ELR (cell line): ENCODE measurements around the gene SPPL2B.

Experiments used
- DNase-seq: peaks from one replicate; pipeline ENCODE4 v3.0.0-alpha.2; 2015; ENCODE audit warnings: low read depth

SPPL2B gene

DNA sequence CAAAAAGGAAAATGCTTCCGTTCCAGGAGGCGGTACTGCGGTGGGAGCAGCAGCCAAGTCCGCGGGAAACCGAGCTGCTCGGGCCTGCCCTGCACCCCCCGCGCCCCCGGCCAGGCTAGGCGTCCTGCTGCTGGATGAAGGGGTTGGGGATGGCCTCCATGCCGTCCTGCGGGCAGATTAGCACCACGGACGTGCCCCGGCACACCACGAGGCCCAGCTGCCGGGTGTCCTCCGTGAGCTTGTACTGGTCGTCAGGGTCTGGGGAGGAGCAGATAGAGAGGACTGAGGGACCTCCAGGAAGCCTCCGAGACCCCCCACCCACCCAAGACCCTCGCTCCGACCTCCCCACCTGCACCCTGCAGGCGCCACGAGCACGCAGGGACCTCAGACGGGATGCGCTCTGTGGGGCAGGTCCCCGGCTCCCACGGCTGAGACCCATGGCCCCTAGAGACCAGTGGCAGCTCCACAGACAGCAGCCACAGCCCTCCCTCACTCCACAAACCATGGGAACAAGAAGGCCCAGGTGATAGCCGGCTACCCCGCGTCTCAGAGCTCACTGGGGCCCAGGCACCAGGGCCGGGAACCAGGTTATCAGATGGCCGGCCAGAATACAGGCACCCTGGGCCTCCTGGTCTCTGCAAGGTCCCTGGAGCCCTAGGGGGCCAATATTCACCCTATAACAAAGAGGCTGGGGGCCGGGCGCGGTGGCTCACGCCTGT is 6.8 kb upstream of the SPPL2B start:
- DNase-seq: no peak

DNA sequence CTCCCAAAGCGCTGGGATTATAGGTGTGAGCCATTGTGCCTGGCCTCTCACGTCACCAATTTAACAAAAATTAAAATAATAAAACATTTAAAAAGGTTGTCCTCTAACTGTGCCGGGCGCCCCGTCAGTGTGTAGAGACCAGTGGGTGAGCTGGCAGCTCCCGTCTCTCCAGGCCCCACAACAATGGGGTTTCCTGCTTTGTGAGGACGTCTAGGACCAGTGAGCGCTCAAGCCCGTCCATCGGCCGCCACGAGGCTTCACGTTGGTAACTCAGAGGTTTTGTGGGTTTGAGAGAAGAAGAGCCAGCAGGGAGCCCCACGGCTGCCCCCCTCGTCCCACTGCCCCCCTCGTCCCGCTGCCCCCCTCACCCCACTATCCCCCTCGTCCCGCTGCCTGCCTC is 4.8 kb upstream of the SPPL2B start:
- no peak for DNase-seq

DNA sequence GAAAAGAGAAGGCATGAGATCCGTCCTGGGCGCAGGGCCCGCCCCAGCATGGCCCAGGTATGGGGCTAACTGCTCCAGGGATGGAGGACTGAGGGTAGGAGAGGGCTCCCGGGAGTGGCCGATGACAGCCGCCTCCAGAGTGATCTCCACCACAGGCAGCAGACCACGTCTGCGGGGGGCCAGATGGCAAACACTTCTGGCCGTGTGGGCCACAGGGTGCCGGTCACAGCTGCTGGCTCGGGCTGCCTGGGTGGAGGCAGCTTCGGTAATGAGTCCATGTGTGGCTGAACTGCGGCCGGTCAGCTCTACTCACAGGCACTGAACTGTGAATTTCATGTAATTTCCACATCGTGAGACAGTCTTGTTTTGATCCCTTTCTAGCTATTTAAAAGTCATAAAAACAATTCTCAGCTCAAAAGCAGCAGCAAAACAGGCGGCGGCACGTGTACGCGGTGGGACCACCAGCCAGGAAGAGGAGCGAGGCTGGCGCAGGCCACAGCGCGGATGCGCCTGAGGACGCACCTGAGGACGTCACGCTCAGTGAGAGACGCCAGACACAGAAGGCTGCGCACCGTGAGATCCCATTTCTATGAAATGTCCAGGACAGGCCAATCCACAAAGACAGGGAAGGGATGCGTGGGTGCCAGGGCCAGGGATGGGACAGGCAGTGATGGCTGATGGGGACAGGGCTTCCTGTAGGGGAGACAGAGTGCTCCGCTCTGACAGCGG is 4.1 kb upstream of the SPPL2B start:
- DNase-seq: no peak

DNA sequence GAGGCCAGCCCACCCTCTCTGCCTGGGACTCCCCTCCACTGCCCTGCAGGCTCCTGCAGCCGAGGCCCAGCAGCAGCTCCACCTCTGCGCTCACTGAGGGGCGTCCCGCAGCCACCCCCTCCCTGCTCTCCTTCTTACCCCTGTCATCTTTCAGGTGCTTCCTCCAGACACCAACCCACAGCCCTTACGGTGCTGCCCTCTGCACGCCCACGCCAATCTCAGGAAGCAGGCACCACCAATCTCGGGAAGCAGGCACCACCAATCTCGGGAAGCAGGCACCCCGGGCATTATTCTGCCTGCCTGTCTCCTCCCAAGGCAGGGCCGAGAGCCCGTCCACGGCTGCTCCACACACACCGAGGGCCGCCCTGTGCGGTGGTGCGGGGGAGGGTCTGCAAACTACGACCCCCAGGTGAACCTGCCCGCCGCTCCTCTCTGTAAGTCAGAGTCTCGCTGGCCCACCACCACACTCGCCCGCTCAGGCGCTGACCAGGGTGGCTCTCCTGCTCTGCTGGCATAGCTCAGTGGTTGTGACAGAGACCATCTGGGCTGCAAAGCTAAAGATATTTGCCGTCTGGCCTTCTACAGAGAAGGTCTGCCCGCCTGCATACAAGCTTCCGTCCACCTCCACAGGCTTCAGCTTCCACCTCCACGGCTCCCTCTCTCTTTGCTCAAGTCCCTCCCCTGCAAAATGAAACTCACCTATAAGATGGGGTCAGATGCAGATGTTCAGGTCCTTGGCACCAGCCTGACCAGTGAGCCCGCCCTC is 3.0 kb upstream of the SPPL2B start:
- DNase-seq: no peak

DNA sequence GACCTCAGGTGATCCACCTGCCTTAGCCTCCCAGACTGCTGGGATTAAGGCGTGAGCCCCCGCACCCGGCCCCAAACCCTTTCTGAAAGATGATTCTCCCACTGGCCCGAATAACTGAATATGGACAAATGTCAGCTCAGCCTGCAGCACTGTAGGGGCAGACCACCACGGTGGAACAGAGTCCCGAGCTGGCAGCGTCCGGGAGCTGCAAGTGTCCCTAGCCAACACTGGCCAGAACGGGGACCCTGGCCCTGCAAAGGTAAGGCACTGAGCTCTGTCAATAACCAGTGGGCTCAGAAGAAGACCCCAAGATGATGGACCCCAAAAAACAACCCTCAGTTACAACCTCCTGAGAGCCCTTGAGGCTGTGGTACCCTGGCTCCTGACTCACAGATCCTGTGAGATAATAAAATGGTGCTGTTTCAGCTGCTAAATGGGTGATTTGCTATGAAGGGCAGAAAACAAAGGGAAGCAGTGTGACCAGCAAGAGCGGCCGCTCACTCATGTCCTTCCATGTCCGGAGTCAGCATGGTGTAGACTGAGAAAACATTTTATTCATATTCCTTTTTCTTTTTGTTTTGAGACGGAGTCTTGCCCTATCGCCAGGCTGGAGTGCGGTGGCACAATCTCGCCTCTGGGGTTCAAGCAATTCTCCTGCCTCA is 1.7 kb upstream of the SPPL2B start:
- no peak for DNase-seq

DNA sequence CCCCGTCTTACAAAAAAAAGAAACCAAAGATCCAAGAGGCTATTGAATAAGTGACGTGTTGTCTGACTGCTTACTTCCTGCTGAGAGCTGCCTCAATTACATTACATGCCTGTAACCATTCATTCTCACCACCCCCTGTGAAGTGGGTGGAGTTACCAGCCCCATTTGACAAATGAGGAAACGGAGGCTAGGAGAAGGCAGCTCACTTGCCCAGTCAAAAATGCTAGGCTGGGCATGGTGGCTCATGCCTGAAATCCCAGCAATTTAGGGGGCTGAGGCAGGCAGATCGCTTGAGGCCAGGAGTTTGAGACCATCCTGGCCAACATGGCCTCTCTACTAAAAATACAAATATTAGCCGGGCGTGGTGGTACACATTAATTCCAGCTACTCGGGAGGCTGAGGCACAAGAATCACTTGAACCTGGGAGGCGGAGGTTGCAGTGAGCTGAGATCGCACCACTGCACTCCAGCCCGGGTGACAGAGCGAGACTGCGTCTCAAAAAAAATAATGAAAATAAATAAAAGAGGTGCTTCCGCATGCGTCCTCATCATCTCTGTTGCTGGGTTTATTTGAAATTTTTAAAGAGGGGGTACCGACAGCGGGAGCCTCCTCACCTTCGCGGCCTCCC is 597 bp upstream of the SPPL2B start:
- DNase-seq: peak; percentile 88

DNA sequence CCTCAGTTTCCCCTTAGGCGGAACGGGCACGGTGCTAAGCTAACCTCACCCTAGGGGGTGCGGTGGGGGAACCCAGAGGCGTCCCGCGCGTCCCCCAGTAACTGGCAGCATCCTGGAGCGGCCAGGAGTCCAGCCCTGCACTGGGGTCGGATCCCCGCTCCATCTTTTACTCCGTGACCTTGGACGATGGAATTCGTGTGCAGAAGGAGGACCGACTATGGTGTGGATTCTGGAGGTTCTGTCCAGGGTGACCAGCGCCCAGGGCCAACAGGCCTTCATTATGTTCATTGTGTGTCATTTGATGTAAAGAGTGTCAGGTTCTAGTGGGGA is 630 bp downstream of the SPPL2B start:
- DNase-seq: peak; percentile 23

DNA sequence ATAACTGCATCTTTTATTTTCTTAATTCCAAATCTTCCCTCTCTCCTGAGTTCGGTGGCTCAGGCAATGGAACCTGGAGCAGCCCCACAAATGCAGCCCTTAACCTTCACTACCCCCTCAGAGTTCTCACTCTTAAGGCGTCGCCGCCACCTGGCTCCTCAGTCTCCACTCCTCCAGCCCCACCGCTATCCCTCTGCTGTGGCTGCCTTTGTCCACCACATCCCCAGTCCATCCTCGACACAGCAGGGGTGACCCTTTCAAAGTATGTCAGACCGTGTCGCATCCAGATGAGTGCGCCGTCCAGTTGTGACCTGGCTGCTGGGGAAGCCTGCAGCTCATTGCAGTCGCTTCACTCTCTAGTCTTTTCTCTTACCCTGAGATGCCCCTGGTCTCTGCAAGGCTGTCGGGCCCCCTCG is 1.0 kb downstream of the SPPL2B start:
- DNase-seq: no peak

DNA sequence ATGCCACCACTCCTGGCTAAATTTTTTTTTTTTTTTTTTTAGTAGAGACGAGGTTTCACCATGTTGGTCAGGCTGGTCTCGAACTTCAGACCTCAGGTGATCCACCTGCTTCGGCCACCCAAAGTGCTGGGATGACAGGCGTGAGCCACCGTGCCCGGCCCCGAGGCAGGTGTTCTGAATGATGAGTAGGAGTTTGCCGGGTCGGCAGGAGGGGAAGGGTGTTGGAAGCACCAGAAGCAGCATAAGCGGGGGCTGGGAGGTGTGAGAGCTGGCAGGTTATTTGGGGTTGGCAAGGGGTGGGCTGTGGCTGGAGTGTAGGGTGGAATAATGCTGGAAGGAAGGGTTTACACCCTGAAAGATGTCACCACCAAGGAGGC is 1.8 kb downstream of the SPPL2B start:
- no peak for DNase-seq

DNA sequence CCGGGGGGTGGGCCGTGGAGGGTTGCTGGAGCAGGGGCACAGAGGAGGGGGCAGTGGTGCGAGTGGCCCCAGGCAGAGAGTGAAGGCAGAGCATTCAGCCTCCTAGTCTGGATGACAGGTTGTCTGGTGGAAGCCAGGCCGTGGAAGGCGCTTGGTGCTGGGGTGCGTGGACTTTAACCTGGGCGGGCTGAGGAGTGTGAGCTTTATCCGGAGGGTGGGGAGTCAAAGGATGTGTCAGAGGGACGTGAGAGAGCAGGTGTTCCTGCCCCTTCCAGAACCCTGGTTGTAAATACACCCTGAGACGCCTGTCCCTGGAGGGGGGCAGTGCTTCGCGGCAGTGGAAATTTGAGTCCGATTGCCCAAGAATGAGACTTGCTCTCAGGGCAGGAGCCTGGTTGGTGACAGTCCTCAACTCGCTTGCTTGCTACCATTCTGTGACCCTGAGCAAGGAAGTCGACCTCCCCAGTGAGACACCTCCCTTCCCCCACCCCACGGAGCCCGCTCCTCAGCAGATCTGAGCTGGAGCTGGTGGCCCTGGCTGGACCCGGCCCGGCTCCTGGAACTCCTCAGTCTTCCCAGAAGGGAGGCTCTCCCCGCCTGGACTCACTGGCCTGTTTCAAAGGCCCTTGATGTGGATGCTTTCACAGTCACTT is 2.3 kb downstream of the SPPL2B start:
- no peak for DNase-seq

DNA sequence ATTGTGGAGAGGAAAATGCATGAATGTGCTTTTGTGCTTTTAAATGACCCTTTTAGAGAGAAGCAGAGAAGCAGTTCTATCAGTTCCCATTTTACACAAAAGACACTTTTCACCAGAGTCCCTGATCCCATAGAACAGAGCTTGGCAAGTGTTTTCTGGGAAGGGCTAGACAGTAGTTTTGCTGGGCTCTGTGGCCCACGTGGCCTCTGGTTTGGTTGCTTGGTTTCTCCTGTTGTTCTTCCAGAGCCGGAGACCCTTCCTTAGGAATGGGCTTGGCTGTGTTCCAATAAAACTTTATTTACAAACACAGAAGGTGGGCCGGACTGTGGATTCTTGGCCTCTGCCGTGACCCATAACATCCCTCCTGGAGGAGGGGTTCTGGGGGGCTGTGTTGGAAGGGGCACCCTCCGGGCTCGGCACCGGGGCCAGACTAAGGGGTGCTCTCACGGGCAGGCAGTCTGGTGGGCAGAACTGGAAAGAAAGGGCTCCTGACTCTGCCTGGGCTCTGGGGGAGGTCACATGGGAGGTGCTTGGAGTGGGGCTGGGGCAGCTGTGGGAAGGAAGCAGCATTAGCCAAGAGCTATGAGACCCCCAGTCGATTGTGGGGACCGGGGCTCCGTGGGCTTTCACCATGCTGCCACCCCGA is 3.2 kb downstream of the SPPL2B start:
- DNase-seq: no peak

DNA sequence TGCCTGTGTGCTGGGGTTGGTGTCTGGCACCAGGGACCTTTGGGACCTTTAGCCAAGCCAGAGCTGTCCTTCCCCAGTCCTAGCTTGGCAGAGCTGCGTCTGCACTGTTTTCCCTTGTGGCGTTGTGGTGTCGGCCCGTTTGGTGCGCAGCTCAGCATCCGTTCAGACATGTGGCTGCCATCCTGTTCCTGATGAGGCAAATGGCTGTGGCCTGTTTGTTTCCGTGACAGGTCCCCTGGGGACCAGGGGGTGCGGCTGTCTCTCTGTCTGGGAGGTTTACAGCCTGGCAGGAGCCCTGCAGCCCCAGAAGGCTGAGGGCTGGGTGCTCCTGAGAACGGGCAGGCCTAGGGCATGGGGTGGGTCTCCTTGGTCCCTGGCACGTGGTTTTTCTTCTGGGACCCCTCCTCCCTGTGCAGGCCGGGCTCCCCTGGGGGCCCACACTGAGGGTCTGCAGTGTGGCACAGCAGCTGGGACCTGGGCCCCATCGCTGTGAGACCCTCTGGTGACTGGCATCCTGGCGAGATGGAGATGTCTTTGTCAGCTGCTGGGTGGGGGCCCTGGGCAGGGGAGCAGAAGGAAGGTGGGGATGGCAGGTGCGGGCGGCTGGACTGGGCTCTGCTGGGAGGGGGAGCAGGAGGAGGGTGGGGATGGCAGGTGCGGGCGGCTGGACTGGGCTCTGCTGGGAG is 4.0 kb downstream of the SPPL2B start:
- no peak for DNase-seq

DNA sequence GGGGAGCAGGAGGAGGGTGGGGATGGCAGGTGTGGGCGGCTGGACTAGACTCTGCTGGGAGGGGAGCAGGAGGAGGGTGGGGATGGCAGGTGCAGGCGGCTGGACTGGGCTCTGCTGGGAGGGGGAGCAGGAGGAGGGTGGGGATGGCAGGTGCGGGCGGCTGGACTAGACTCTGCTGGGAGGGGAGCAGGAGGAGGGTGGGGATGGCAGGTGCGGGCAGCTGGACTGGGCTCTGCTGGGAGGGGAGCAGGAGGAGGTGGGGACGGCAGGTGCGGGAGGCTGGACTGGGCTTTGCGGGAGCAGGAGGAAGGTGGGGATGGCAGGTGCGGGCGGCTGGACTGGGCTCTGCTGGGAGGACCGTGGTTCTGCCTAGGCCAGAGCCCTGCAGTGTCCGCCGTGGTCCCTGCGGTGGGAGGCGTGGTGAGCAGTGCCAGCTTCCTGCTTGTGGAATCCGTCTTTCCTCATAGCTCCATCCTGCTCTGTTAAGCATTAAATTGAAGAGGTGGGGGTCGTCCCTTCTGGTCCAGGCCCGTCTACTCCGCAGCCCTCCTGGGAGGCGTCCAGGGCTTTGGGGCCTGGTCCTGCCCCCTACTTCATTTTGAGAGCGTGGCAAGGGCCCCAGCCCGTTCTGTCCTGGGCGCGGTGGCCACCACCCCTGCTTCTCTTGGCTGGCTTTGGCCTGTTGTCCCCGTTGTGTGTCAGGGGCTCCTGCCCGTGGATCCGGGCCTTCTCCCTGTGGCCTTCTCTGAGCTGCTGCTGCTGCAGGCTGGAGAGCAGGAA is 4.7 kb downstream of the SPPL2B start:
- DNase-seq: no peak

DNA sequence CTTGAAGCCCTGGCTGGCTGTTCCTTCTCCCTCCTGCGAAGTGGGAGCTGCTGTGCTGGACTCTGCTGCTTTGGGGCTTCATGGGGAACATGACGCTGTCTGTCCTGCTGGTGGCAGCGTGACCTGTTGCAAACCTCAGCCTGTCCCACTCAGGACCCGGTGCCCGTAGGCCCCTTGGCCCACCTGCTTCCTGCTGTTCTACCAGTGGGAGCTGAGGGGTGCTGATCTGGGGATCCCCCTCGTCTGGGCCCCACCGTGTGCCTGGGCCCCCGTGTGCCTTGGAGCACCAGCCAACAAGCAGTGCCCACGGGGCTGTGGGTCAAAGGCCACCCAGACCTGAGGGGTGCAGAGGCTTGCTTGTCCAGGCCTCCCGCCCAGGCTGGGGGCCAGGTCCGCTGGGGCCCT is 5.3 kb downstream of the SPPL2B start:
- no peak for DNase-seq

DNA sequence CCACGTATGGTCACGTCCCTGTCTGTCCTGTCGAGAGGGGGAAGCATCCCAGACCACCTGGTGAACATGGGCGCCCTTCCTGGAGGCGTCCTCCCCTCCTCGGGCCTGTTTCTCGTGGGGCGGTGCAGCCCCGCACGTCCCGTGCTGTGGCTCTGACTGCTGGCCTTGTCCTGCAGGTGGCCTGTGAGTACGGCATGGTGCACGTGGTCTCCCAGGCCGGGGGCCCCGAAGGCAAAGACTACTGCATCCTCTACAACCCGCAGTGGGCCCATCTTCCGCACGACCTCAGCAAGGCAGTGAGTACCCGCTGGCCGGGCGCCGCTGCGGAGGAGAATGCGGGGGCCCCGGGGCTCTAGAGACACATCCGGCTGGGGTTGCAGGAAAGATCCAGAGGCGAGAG is 5.9 kb downstream of the SPPL2B start:
- no peak for DNase-seq

DNA sequence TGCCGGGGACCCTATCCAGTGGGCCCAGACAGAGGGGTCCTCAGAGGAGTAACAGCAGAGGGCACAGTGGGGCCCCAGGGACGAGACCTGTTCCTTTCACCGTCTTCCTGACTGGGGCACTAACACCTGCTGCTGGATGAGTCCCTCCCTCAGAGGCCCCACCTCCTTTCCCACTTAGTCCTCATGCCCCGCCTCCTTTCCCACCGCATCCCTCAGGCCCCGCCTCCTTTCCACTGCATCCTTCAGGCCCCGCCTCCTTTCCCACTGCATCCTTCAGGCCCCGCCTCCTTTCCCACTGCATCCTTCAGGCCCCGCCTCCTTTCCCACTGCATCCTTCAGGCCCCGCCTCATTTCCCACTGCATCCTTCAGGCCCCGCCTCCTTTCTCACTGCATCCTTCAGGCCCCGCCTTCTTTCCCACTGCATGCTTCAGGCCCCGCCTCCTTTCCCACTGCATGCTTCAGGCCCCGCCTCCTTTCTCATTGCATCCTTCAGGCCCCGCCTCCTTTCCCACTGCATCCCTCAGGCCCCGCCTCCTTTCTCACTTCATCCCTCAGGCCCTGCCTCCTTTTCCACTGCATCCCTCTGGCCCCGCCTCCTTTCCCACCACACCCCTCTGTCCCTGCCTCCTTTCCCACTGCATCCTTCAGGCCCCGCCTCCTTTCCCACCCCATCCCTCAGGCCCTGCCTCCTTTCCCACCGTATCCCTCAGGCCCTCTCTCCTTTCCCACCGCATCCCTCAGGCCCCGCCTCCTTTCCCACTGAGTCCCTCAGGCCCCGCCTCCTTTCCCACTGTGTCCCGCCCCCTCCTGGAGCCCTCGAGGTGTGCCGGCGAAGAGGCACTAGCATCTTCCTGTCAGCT is 6.7 kb downstream of the SPPL2B start:
- no peak for DNase-seq

DNA sequence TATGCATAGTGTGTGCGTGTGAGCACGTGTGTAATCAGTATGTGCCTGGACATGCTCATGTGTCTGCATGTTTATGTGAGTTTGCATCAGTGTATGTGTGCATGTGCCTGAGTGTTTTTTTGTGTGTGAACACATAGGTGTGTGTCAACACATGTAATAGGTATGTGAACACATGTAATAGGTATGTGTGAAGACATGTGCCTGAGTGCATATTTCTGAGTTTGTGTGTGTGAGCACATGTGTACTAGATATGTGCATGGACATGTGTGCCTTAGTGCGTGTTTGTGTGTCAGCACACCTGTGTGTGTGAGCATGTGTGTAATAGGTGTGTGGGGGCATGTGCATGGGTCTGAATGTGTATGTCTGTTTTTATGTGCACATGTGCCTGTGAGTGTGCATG is 7.4 kb downstream of the SPPL2B start:
- DNase-seq: no peak

DNA sequence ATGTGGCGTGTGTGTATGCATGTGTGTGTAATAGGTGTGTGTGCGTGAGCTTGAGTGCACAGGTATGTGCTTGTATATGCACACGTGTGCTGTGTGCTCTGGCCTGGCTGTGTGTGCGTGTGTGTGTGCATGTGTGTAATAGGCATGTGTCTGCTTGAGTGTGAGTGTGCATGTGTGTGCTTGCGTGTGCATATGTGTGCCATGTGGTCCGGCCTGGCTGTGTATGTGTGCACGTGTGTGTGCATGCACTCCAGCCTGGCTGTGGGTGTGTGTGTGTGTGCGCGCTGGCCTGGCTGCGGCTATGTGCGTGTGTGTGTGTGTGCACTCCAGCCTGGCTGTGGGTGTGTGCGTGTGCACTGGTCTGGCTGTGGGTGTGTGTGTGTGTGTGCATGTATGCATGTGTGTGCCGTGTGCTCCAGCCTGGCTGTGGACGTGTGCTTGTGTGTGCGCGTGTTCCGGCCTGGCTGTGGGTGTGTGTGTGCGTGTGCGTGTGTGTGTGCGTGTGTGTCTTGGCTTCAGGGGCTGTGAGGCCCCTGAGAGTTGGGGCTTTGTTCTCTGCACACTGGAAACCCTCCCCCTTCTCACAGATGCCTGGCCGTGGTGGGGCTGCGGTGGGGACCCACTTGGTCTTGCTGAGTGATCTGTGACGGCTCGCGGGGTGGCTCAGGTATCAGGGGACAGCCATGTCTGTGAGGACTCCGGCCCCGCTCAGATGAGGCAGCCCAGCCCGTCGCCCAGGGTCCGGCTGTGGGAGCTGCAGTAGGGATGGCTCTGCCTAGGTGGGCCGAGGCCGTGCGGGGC is 8.2 kb downstream of the SPPL2B start:
- DNase-seq: no peak
